B cell (primary cell): Measurements from ENCODE around the gene TTLL8. TPM values are rescaled to one million over a fixed set of nuclear protein-coding genes. Genes with fewer than 3 reads are reported as not detected.

Experiments used
- ATAC-seq: fragments of 200-7000 bp; cut with Tn5 transposase; one replicate; pipeline ENCODE4 v1.10.0; 2021; ENCODE audit warnings: low read depth, mild to moderate bottlenecking, moderate number of reproducible peaks, moderate library complexity
- CTCF ChIA-PET: fragments of 350-600 bp; sonication (Branson Sonifier 250); formaldehyde crosslinking; loops from one replicate; lab custom pipeline; 2021; ENCODE audit warnings: antibody characterized with exemption, inconsistent platforms; lab: Charles Lee
- POLR2A ChIA-PET: fragments of 350-600 bp; sonication (Branson Sonifier 250); formaldehyde crosslinking; loops from one replicate; lab custom pipeline; 2021; ENCODE audit warnings: antibody characterized with exemption; lab: Charles Lee
- DNase-seq: peaks from one replicate; pipeline ENCODE4 v3.0.0; 2013
- H2AFZ ChIP-seq: 2 replicates; pipeline ENCODE4 v1.6.1; 2012; ENCODE audit warnings: mild to moderate bottlenecking, low read depth, low read length; ENCODE audit not compliant: insufficient read depth, poor library complexity, severe bottlenecking
- H3K27ac ChIP-seq, 2 donors: 1 replicate in 1 of 2; 2 replicates in 1 of 2; pipeline ENCODE4 v1.5.1; 2012 to 2013; ENCODE audit warnings: low read length in 2 of 2, mild to moderate bottlenecking in 2 of 2, moderate library complexity in 1 of 2
- H3K27me3 ChIP-seq, 4 experiments: fragments of 200-600 bp in 1 of 4; sonication (generic) in 1 of 4; replicated peaks in 1 of 4; 1 replicate in 2 of 4; 2 replicates in 2 of 4; pipeline versions ENCODE4 v1.6.1 to v1.7.0; 2013 to 2016; ENCODE audit warnings: low read length in 3 of 4, mild to moderate bottlenecking in 2 of 4, mixed read lengths in 1 of 4, moderate library complexity in 1 of 4; ENCODE audit not compliant: insufficient read depth in 4 of 4, control insufficient read depth in 3 of 4; ENCODE audit errors: control extremely low read depth in 1 of 4
- H3K36me3 ChIP-seq, 2 experiments: replicated peaks in 1 of 2; 1 replicate in 1 of 2; 2 replicates in 1 of 2; pipeline versions ENCODE4 v1.6.1 to v1.7.1; 2013; ENCODE audit warnings: low read length in 1 of 2; ENCODE audit not compliant: insufficient read depth in 2 of 2, control insufficient read depth in 1 of 2; ENCODE audit errors: control extremely low read depth in 1 of 2, extremely low read depth in 1 of 2
- H3K4me1 ChIP-seq, 2 donors: fragments of 200-600 bp in 1 of 2; sonication (generic) in 1 of 2; 1 replicate in 1 of 2; 2 replicates in 1 of 2; pipeline versions ENCODE4 v1.5.1 to v1.6.1; 2013 to 2017; ENCODE audit warnings: low read length in 2 of 2; ENCODE audit not compliant: control insufficient read depth in 2 of 2, insufficient read depth in 2 of 2
- H3K4me2 ChIP-seq: replicated peaks from 2 replicates; pipeline ENCODE3; 2012; ENCODE audit warnings: mild to moderate bottlenecking, low read depth, low read length; ENCODE audit not compliant: poor library complexity, severe bottlenecking
- H3K4me3 ChIP-seq, 5 experiments: fragments of 200-600 bp in 1 of 5; sonication (generic) in 1 of 5; 1 replicate in 3 of 5; 2 replicates in 2 of 5; pipeline versions ENCODE4 v1.5.1 to v1.7.0; 2011 to 2016; ENCODE audit warnings: low read length in 4 of 5, mild to moderate bottlenecking in 4 of 5, low read depth in 2 of 5, control low read depth in 1 of 5, moderate library complexity in 1 of 5; ENCODE audit not compliant: insufficient read depth in 1 of 5; ENCODE audit errors: control extremely low read depth in 1 of 5, extremely low read depth in 1 of 5
- H3K79me2 ChIP-seq: fragments of 200-600 bp; sonication (generic); one replicate; pipeline ENCODE4 v1.6.0; 2016; ENCODE audit warnings: low read length; ENCODE audit not compliant: control insufficient read depth, insufficient read depth
- H3K9ac ChIP-seq: fragments of 200-600 bp; sonication (generic); 2 replicates; pipeline ENCODE4 v1.6.1; 2017; ENCODE audit warnings: mild to moderate bottlenecking, low read length, moderate library complexity
- H3K9me3 ChIP-seq, 3 donors: one replicate each; pipeline versions ENCODE4 v1.6.1 to v1.7.1; 2013; ENCODE audit warnings: low read length in 2 of 3; ENCODE audit not compliant: control insufficient read depth in 2 of 3, insufficient read depth in 1 of 3; ENCODE audit errors: control extremely low read depth in 1 of 3
- H4K20me1 ChIP-seq: 2 replicates; pipeline ENCODE4 v1.6.0; 2012; ENCODE audit warnings: mild to moderate bottlenecking, low read length; ENCODE audit not compliant: insufficient read depth, control insufficient read depth, poor library complexity, severe bottlenecking
- H3K27ac Mint-ChIP-seq: one replicate; pipeline ENCODE4 v1.8.0; 2021; ENCODE audit warnings: mixed read lengths
- H3K27me3 Mint-ChIP-seq: one replicate; pipeline ENCODE4 v1.8.0; 2021; ENCODE audit warnings: mixed read lengths
- H3K4me1 Mint-ChIP-seq: one replicate; pipeline ENCODE4 v1.8.0; 2021; ENCODE audit warnings: mixed read lengths
- H3K4me3 Mint-ChIP-seq: one replicate; pipeline ENCODE4 v1.8.0; 2021; ENCODE audit warnings: mixed read lengths
- H3K9me3 Mint-ChIP-seq: one replicate; pipeline ENCODE4 v1.8.0; 2022; ENCODE audit warnings: mixed read lengths; ENCODE audit not compliant: insufficient read depth
- EZH2 ChIP-seq: IDR thresholded peaks from 2 replicates; pipeline ENCODE4 v1.6.1; 2012; ENCODE audit warnings: borderline replicate concordance, low read depth, mild to moderate bottlenecking, moderate library complexity, low read length; ENCODE audit not compliant: insufficient read depth, poor library complexity, severe bottlenecking
- WGBS: methylation state at CpG from one replicate; pipeline ENCODE4 v1.1.5; 2013; ENCODE audit warnings: missing lambda C conversion rate; ENCODE audit not compliant: insufficient coverage; 5-methylcytosine and 5-hydroxymethylcytosine counted together
- intact Hi-C: fragments of 100-400 bp; cut with micrococcal nuclease; formaldehyde crosslinking; loops from one replicate; pipeline ENCODE4 v1.10.0; 2022
- polyA plus RNA-seq: library from polyadenylated mRNA; depleted of rRNA; stranded (reverse); fragments of >200 nt; gene quantifications from 2 replicates; pipeline ENCODE4 v1.2.3, GENCODE V29; 2012
- total RNA-seq, 2 donors: library from RNA; stranded (reverse); fragments of 120-200 nt in 1 of 2; gene quantifications; 1 replicate in 1 of 2; 2 replicates in 1 of 2; pipeline versions ENCODE4 v1.2.3 to v1.2.4, GENCODE V29; 2013 to 2022
- TF ChIP-seq, protein P1 (sequence below): fragments of 200-600 bp; IDR thresholded peaks from one replicate; pipeline ENCODE4 v1.8.0; 2022; ENCODE audit warnings: antibody characterized with exemption, mild to moderate bottlenecking

Gene TTLL8
- total and polyA plus RNA-seq, 2 donors (not counting 1 experiment from before 2014, with no cell fraction given): not detected

GRCh38 chr22:49976439-49977175 is 81.5 kb downstream of the TTLL8 start:
- H3K27me3 ChIP-seq: no peaks in the 10 kb centered on the region
- DNase-seq (peak; percentile 84), ATAC-seq (peak; percentile 62)
- ChIA-PET POLR2A (interaction anchor here (0.7 to 2.1 kb wide), 5 partner anchors 9 to 60 kb away, joined by 3 to 11 read pairs (median 4); no protein-coding TSS in a partner anchor), CTCF (interaction anchor here (0.6 to 1.4 kb wide), 5 partner anchors 14 to 55 kb away, joined by 3 to 4 read pairs (median 4); no protein-coding TSS in a partner anchor)
- H3K9me3 ChIP-seq: peaks cover 4 to 7% (median 5%) of the 10 kb centered on the region in 3 donors
- peaks cover 20% of the 10 kb centered on the region for H3K4me1 Mint-ChIP-seq
- peak overlapping the region; percentile 75 for H3K27ac Mint-ChIP-seq
- peaks cover 7% of the 10 kb centered on the region for H3K27me3 Mint-ChIP-seq
- intact Hi-C loops: loop anchor here (2.0 kb wide), 1 partner anchor 16 kb away; the partner anchor contains the start of gene PIM3
- no peaks in the 10 kb centered on the region for H3K36me3 ChIP-seq
- H3K4me2 ChIP-seq: peak overlapping the region; percentile 59
- H3K4me3 Mint-ChIP-seq: peak overlapping the region; percentile 53
- H3K4me1 ChIP-seq: peaks cover 21 to 34% of the 10 kb centered on the region in 2 donors
- no peak overlapping the region for H3K4me3 ChIP-seq
- H3K79me2 ChIP-seq: peaks cover 3% of the 10 kb centered on the region
- no peaks in the 10 kb centered on the region for H4K20me1 ChIP-seq
- H3K27ac ChIP-seq: peak overlapping the region; percentile 45 to 46
- H2AFZ ChIP-seq: no peak overlapping the region
- TF ChIP-seq EZH2: no peak
- TF ChIP-seq, protein P1, sequence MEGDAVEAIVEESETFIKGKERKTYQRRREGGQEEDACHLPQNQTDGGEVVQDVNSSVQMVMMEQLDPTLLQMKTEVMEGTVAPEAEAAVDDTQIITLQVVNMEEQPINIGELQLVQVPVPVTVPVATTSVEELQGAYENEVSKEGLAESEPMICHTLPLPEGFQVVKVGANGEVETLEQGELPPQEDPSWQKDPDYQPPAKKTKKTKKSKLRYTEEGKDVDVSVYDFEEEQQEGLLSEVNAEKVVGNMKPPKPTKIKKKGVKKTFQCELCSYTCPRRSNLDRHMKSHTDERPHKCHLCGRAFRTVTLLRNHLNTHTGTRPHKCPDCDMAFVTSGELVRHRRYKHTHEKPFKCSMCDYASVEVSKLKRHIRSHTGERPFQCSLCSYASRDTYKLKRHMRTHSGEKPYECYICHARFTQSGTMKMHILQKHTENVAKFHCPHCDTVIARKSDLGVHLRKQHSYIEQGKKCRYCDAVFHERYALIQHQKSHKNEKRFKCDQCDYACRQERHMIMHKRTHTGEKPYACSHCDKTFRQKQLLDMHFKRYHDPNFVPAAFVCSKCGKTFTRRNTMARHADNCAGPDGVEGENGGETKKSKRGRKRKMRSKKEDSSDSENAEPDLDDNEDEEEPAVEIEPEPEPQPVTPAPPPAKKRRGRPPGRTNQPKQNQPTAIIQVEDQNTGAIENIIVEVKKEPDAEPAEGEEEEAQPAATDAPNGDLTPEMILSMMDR: no peak
- H3K9ac ChIP-seq: no peak overlapping the region
- 48% methylated on average over 11 of the region's 15 CpGs for WGBS
- peaks cover 8% of the 10 kb centered on the region for H3K9me3 Mint-ChIP-seq
